ENCODE results near the gene GALNT2. TPM values are rescaled to one million over a fixed set of nuclear protein-coding genes. Genes with fewer than 3 reads are reported as not detected.

Gene GALNT2
- polyA plus RNA-seq, 1 donor: 50.1 TPM

- no peak for DNase-seq
These were observed 45.7 kb downstream of the GALNT2 start for GRCh38 chr1:230112782-230113181.

DNA sequence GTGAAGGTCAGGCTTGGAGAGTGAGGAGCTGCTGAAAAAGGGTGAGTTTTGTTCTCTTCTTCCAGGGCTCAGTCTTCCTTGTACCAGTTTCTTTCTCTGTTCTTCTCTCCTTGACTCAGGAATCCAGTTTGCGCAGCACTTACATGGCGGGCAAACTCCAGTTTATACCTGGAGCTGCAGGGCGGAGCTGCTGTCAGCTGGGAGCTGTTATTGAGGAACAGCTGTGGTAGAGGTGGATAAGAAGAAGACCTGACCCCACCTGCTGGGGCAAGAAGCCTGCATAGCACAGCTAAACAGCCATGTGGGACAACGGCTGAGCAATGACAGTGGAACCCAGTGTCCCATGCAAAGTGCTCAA is 46.2 kb downstream of the GALNT2 start:
- DNase-seq: no peak

DNA sequence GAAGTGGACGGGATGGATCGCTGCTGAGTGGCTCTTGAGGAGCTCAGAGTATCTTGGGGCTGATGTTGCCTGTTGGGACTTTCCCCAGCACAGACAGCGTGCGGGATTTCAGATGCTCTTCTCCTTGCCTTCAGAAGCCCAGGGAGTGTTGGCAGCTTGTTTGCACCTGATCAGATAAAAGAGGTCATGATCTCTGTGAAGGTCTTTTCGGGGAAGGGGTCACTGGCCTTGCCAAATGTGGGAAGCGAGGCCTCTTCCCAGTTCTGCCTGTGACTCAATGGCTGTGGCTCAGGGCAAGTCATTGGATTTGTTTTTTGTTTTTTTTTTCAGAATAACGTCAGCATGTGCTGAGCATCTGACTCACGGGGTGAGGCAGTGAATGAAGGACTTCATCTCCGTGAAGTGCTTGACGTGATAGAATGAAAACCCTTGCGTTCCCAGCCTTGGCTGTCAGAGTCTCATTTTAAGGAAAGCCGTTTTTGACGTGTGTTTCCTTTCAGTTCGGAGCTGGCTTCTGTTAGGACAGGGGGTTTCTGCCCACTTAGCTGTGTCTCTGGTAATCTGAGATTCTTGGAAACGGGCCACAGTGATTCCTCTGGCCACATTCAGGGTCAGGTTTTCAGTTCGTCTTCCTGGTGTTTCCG is 46.7 kb downstream of the GALNT2 start:
- no peak for DNase-seq

DNA sequence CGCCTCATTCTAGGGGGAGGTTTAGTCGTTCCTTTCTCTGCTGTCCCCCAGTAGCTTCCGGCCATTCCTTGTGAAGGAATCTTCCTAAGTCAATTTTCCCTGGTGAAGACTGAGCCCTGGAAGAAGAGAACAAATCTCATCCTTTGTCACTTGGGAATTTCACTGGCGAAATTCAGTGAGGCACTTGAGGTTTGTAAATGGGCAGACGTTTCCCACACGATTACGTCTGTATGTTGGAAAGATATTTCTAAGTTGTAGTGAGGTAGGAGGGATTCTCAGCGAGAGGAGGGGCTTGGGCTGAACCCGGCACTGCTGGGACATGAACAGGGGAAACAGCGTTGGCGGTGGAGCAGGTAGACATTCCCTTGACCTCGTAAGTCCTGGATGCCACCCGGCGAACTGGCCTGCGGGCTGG is 47.2 kb downstream of the GALNT2 start:
- DNase-seq: no peak

DNA sequence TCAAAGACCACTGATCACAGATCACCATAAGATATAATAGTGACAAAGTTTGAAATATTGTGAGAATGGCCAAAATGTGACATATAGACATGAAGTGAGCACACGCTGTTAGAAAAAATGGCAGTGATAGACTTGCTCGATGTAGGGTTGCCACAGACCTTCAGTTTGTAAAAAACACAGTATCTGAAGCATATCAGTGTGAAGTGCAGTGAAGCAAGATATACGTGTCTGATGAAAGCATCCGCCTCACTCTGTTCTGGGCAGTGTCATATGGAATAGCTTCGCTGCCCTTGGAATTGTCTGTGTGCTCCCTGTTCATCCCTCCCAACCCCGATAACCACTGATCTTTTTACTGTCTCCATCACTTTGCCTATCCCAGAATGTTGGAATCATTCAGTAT is 50.7 kb downstream of the GALNT2 start:
- DNase-seq: no peak

DNA sequence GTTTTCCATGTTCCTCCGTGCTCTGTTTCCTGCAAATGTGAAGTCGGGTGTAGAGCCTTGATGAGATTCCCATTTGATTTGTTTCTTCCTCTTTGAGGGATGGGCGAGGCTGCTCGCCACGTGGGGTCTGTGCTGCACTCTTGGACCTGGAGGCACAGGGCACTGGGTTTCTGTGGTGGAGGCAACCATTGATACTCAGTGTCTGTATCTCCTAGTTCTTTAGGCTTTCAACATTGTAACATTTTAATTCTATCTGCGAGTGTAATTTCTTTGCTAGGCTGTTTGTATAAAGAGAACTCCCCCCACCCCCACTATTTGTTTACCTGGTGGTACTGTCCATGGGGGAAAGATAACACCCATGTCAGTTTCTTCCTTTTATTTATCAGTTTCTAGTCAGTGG is 52.3 kb downstream of the GALNT2 start:
- DNase-seq: no peak

GRCh38 chr1:230120289-230120920 is 53.4 kb downstream of the GALNT2 start:
- peak; percentile 62 for DNase-seq

GRCh38 chr1:230120921-230121381 is 53.9 kb downstream of the GALNT2 start:
- no peak for DNase-seq

DNA sequence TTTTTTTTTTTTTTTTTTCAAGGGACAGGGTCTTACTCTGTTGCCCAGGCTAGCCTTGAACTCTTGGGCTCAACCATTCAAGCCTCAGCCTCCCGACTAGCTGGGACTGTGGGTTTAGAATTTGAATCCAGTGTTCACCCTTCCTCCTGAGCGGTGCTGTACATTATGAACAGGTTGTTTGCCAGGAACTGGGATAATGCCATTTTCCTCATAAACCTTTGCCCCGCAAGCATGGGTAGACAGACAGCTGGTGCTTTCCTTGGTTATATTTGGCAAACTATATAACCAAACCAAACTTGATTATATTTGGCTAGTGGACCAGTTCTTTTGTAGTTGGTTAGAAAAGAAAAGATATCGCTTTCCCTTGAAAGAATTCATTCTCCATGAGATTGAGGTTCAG is 54.9 kb downstream of the GALNT2 start:
- DNase-seq: no peak

- DNase-seq: no peak
These were observed 55.6 kb downstream of the GALNT2 start for GRCh38 chr1:230122366-230123279.

DNA sequence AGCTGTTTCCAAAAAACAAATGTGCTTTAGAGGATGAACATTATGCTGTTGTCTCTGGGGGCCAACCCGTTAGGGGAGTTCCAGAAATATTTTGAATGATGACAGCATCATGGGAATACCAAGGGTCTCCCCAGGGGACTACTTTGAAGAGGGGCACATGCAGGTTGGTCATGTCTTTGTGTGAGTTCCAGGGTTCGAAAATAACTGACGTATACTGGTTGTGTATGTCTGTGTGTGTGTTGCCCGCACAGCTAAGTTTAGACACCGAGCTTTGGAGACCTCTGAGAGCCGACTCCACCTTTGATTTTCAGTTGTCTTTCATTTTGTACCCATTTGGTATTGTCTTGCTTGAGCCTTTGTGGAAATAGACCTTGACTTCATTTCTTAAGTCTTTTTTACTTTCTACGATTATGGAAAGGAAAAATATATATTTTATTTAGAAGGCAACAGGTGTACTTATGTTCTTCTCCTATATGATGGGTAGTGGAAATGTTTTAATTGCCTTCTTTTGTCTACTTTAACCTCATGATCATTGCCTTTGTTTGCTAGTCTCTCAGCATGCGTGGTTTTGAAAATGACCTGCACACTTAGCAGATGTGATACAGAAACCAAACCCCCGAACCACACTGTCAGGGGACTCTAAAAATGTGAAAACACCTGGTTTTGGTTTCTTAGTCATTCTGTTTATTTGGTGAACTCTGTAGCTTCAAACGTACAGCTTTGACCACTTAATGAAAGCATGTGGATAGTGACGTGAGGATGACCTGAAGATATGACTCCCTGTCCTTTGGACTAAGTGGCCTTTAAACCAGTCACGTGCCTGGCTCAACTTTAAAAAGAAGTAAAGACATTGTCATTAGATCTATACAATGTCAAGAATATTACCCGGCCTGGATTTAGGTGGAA is 56.5 kb downstream of the GALNT2 start:
- no peak for DNase-seq

GRCh38 chr1:230124186-230125128 is 57.4 kb downstream of the GALNT2 start:
- no peak for DNase-seq

DNA sequence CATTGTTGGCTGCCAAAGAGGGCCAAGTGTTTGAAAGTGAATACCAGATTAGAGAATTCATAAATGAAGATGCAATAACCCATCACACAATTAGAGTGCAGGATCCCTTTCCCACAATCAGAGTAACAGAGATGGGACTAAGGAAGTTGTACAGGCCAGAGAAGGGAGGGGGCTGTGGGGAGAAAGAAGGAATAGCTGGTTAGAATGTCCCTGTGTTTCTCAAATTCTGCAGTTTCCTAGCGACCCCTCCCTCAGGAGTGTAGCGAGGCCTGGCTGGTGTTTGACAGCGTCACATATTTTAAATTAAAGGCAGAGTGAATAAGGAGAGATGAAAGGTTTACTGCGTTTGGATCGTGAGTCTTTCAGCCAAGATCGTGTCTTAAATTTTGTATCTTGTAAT is 58.1 kb downstream of the GALNT2 start:
- DNase-seq: no peak

DNA sequence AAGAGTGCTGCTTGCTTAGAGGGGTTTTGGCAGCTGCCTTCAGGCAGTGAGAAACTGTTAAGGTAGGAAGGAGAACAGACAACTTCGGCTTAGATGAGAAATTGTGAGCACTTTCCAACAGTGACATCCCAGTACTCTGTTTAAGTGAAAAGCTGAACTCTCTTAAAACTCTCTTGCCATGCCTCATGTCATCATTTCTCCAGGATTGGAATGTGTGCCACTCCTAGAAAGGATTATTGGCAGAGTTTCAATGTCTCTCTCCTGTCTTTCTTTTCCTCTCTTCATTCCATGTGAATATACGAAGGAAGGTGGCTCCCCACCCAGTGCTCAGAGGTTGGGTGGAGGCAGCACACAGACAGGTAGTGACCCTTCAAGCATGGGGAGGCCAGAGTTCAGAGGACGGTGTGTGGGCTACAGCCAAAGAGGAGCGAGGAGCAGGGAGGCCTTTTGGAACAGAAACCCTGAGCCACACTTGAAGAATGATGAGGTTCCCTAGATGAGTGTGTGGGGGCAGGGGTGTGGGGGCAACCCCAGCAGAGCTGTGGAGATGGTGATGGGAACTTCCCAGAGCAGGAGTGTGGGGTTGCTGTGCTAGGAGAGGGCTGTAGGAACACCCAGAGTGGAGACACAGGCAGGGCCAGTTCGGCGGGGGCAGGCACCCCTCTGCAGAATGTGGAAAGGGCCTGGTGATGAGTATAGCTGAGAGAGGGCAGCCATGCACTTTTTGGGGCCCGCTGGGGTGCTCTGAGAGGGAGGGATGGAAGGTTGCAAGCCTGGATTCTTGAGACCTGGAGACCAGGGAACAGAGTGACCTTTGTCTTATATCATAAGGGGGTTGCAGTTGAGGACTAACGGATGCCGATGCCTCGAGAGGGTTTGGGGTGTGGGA is 58.8 kb downstream of the GALNT2 start:
- DNase-seq: no peak

- no peak for DNase-seq
These were observed 59.6 kb downstream of the GALNT2 start for GRCh38 chr1:230126529-230127104.

GRCh38 chr1:230127105-230128054 is 60.3 kb downstream of the GALNT2 start:
- no peak for DNase-seq

DNA sequence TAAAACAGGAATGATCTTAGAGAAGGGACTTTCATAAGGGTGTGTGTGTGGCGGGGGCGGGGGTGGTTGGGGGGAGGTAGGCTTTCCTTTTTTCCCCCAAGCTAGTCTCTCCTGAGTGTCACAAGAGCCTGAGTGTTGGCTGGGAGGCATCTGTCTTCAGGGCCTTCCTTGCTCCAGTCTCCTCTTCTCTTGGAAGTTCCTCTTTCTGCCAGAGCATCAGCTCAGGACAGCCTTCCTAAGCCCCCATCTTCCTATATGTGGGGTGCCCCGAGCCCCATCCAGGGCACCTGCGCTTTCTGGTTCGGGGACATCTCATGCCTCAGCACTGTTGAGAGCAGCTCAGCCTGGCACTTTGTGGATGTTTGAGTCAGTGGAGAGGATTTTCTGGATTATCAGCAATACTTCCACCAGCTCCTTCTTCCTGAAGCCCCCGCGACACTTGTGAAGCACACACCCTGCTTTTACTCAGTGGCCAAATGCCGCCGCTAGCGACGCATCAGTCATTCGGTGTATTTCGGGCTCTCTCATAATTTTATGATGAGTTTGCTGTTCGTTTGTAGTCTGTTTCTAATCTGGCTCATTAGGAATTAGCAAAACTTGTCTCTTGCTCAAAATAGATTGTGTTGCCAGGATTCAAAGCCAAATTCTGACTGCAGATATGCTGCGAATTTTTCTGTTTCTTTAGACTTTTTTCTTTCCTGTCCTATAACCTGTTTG is 61.7 kb downstream of the GALNT2 start:
- DNase-seq: no peak

Measured in left kidney (tissue), 2 donors.